GM19351 (cell line): ENCODE data around the gene DKKL1.
"Not testable (repeated sequence)": the region's sequence is repeated elsewhere in the genome, so short reads cannot be mapped to it uniquely, and the experiment has no call there.

Experiments
- ATAC-seq: cut with Tn5 transposase; IDR thresholded peaks from one replicate; pipeline ENCODE4 v1.9.1; 2021; ENCODE audit warnings: mild to moderate bottlenecking, moderate library complexity; ENCODE audit not compliant: unreplicated experiment

DKKL1 gene

DNA sequence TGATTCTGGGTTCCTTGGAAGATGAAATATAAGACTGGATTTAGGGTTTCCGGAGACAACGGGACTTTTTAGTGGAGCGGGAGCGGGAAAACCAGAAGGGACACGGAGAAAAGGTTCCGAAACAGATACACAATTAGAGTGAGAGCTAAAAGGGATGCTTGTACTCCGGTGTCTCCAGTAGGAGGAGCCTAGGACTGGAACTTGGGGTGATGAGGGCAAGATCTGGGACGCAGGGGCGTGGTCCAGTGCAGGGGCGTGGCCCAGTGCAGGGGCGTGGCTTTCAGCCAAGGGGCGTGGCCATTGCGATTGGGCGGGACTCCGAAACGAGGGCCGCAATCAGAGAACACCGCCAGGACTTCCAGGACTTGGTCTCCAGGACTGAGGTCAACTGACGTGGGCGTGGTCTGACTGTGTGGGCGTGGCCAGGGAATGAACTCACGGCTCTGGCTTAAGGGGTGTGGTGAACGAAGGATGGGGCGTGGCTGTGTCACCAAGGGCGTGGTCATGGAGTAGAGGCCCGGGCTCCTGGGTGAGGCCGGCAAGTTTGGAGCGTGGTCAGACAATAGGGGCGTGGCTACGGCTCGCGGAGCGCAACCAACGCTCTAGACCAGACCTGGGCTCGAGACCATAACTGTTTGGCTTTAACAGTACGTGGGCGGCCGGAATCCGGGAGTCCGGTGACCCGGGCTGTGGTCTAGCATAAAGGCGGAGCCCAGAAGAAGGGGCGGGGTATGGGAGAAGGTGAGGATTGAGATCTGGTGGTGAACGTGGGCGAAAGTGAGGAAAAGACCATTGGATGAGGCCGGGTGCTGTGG is at the start of gene DKKL1:
Gene DKKL1 (plus strand): TSS at position 610 of the 815 bp plus-strand sequence. CDS start 122 bp downstream, at position 732.
- no peak for ATAC-seq

DNA sequence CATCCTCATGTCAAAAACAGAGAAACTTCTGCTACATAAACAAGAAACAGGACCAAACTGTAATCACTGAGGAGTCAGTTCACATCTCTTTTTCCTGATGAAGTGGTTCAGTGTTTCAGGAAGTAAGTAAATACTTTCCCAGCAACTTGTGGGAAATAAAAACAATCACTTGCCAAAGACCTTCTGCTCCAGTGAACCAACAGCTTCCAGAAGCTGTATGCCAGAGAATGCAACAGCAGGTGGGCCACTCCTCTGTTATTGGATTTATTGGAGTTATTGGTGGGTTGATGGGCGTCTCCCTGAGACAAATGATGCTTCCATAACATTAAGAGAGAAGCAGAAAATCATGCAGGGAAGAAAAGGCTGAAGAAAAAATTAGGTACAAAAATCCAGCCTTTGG is 48.6 kb upstream of the DKKL1 start:
- no peak for ATAC-seq

DNA sequence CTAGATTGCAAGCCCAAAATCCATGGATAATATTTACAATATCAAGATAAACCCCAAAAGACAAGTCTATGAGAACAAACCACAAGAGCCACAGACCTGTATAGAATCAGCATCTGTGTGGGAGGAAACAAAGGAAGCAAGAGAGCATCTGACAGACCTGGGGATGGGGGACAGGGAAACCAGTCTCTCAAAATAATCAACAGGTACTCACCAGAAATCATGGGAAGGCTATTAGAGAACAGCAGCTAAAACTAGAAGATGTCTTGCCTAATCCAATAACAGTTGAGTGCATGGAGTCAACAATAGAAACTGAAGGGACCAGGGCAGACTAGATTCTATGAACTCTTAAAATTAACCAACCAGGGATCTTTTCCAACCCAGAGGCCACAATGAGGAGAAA is 47.4 kb upstream of the DKKL1 start:
- ATAC-seq, result no peak

GRCh38 chr19:49318296-49318695 is 45.4 kb upstream of the DKKL1 start:
- ATAC-seq, result no peak

DNA sequence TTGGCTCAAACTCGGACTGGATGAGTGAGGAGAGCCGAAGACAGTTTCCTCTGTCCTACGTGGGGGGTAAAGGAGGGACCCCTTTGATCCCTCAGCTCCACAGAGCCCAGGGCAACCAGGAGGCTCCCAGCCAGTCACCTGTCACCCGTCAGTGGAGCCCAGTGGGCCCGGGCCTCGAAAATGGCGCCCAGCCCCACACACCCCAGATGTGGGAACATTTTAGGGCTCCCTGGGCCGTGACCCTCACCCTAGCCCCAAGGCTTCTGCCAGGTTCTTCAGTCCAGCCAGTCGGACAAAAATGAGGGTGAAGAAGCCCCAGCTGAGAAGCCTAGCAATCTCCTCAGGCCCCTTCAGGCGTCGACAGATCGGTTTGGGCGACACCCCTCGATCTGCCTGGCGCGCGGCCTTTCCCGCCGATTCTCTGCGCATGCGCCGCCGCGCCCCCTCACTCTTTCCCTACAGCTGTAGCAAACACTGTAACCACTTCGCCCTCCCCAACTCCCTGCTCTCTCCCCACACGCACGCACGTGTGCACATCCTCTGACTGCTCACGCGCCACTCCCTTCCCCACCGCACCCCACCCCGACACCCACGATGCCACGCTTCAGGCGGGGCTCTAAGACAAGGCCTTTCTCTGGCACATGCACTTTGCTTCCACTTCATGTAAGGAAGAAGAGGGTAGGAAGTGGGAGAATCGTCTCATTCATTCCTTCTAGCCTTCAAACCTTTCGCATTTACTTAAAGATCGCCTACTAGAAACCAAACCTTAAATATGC is 38.7 kb upstream of the DKKL1 start, which contains the start of gene SLC6A16:
Gene SLC6A16 (minus strand): TSS at position 391 of the 776 bp plus-strand sequence. CDS start 13,844 bp downstream, outside the sequence.
- no peak for ATAC-seq

- ATAC-seq, result not testable (repeated sequence)
Measured at GRCh38 chr19:49325756-49326155, 37.9 kb upstream of the DKKL1 start.

DNA sequence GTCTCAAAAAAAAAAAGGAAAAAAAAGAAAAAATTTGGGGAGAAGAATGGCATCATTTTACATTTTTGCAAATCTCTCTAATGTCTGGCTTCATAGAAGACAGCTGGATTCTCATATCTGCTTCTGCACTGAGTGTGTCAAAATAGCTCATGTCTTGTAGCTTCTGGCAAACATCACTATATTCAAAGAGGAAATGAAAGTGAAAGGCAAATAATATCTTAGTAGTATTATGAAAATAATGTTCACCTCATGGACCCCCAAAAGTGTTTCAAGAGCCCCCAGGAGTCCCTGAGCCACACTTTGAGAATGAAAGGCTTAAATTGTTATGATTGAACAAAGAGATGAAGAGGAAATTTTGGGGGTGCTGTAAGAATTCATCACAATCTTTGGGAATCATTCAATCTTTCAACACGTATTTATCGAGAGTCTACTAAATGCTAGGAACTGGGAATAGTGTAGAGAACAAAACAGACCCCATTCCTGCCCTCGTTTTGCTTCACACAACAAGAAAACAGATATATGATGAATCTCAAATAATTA is 37.4 kb upstream of the DKKL1 start:
- ATAC-seq, result no peak

GRCh38 chr19:49327878-49328544 is 35.7 kb upstream of the DKKL1 start:
- ATAC-seq, result no peak

DNA sequence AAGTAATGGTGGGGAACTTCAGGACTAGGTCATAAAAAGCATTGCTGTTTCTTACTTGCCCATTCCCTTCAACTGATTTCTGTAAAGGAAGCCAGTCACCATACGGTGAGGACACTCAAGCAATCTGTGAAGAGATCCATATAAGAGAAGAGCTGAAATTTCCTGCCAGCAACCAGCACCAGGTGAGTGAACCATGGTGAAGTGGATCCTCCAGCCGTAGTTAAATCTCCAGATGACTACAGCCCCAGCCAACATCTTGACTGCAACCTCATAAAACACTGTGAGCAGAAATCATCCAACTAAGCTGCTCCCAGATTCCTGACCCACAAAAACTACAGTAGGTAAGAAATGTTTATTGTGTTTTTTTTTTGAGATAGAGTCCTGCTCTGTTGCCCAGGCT is 34.9 kb upstream of the DKKL1 start:
- ATAC-seq, result no peak

- ATAC-seq, result not testable (repeated sequence)
Measured at GRCh38 chr19:49331187-49331586, 32.5 kb upstream of the DKKL1 start.

- ATAC-seq, result no peak
Measured at GRCh38 chr19:49331616-49332055, 32.0 kb upstream of the DKKL1 start.

GRCh38 chr19:49332691-49333417 is 30.8 kb upstream of the DKKL1 start:
- ATAC-seq, result not testable (repeated sequence)

GRCh38 chr19:49333418-49333805 is 30.3 kb upstream of the DKKL1 start:
- no peak for ATAC-seq

DNA sequence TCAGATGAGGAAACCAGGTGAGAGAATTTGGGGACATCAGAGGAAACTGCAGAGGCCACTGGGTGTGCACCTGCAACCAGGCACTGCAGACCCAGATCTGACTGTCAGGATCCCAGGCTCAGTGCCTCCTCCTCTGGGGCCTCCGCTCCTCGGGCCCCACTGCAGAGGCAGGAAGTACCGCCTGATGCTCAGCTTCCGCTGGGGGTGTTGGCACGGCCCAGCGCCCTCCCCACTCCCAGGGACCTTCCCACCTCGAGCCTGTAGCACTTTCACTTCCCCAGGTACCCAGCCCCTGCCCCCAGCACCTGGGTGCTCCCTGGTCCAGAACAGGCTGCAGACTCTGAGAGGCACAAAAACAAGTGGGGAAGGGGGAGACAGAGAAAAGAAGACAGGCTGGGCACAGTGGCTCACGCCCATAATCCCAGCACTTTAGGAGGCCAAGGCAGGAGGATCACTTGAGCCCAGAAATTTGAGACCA is 29.8 kb upstream of the DKKL1 start:
- ATAC-seq, result peak; percentile 44

DNA sequence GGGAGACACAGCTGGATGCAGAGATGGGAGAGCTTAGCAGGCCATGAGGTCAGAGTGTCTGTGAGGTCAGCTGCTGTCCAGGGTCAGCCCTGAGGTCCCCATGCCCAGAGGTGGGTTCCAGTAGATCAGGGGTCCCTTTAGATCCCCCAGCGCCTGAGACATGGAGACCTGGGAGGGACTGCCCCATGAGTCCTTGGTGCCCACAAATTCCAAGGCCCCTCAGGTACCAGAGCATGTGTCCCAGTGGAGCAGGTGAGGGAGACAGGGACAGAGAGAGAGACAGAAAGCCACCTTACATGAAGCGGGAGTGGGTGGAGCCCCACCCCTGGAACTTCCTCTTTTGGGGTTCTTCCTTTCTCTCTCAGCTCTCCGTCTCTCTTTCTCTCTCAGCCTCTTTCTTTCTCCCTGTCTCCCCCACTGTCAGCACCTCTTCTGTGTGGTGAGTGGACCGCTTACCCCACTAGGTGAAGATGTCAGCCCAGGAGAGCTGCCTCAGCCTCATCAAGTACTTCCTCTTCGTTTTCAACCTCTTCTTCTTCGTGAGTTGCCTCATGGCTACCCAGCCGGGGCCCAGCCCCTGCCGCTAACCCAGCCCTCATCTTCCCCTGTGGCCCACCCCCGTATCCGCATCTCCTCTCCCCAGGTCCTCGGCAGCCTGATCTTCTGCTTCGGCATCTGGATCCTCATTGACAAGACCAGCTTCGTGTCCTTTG is 28.4 kb upstream of the DKKL1 start, which contains the start of gene CD37:
Gene CD37 (plus strand): TSS at position 336 of the 713 bp plus-strand sequence. CDS start 135 bp downstream, at position 471.
- ATAC-seq, result no peak

DNA sequence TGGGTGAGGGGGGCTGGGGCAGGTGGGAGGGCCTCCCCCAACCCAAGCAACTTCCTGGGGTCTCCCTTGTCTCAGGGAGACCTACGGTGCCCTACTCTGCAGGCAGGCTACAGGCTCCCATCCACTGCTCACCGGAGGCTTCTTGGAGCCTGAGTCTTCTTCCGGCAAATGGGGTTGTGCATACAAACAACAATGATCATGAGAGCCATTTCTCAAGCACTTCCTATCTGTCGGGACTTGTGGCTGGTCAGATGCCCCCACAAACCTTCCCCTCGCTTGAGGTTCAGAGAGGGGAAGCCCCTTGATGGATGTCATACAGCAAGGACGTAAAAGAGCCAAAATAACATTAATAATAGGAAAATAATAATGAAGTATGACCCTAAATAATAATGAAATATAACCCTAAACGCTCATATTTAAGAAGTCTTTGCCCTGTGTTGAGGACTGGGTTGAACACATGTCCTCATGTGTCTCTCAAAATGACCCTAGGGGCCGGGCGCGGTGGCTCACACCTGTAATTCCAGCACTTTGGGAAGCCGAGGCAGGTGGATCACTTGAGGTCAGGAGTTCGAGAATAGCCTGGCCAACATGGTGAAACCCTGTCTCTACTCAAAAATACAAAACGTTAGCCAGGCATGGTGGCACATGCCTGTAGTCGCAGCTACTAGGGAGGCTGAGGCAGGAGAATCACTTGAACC is 27.7 kb upstream of the DKKL1 start:
- ATAC-seq, result no peak

DNA sequence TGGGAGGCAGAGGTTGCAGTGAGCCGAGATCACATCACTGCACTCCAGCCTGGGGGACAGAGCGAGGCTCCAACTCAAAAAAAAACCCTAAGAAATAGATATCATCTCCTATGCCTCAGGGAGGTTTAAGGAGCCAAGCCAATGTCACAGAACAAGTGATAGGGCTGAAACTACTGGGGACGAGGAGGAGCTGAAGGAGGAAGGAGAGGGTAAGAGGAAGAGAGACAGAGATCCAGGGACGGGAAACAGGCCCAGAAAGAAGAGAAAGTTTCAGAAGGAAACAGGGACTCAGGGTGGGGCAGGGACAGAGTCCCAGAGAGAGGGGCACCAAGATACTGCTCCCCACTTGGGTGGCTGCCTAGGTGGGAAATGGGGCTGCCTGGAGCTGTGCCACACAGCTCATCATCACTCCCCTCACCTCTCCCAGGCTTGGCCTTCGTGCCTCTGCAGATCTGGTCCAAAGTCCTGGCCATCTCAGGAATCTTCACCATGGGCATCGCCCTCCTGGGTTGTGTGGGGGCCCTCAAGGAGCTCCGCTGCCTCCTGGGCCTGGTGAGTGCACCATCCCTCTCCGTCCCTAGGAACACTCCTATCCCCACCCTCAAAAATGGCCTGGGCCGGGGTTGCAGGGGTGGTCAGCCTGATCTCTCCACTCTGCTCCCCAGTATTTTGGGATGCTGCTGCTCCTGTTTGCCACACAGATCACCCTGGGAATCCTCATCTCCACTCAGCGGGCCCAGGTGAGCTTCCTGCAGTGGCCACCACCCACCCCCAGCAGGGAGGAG is 27.0 kb upstream of the DKKL1 start:
- ATAC-seq, result no peak
